Measurements from ENCODE around the gene MON1B. TPM values are rescaled to one million over a fixed set of nuclear protein-coding genes. Genes with fewer than 3 reads are reported as not detected.

Gene MON1B
- total and polyA plus RNA-seq, 2 of the 13 experiments (the other 11 are each of a cell fraction or from before 2014, with no cell fraction given) = 13.4 to 15.6 TPM

- TF ChIP-seq ZBTB34 (CRISPR knock-in tag; IDR thresholded peaks at IDR 0.05) = peak; percentile 24; the same call in 1 of the 2 replicates
- peak; percentile 49; the same call in 1 of the 2 replicates for TF ChIP-seq ZNF724P (CRISPR knock-in tag; IDR thresholded peaks at IDR 0.05; ENCODE audit: borderline replicate concordance)
- TF ChIP-seq MXD1 (CRISPR knock-in tag; IDR thresholded peaks at IDR 0.05) = no peak
- TF ChIP-seq ZNF275 (CRISPR knock-in tag; IDR thresholded peaks at IDR 0.05; ENCODE audit: borderline replicate concordance) = no peak; the same call in none of the 2 replicates
- 0 out of 2 replicates have a peak, but pooled peaks have one; percentile 1 for TF ChIP-seq JUND (CRISPR knock-in tag; IDR thresholded peaks at IDR 0.05)
- peak; percentile 38; the same call in 1 of the 2 replicates for TF ChIP-seq ZBTB33 (CRISPR knock-in tag; IDR thresholded peaks at IDR 0.05)
- no peak for TF ChIP-seq ETS1 (CRISPR knock-in tag; IDR thresholded peaks at IDR 0.05)
- TF ChIP-seq SP2 (CRISPR knock-in tag; IDR thresholded peaks at IDR 0.05) = peak; percentile 98
- TF ChIP-seq ZNF746 (CRISPR knock-in tag; IDR thresholded peaks at IDR 0.05) = no peak
- TF ChIP-seq ZBTB42 (CRISPR knock-in tag; IDR thresholded peaks at IDR 0.05) = peak; percentile 80; the same call in 1 of the 2 replicates
- peak; percentile 55 for TF ChIP-seq RAD21 (CRISPR knock-in tag; IDR thresholded peaks at IDR 0.05)
- peak; percentile 20; the same call in 1 of the 2 replicates for TF ChIP-seq ZNF737 (CRISPR knock-in tag; IDR thresholded peaks at IDR 0.05; ENCODE audit: borderline replicate concordance)
- peak; percentile 80; the same call in 1 of the 2 replicates for TF ChIP-seq ZNF552 (CRISPR knock-in tag; IDR thresholded peaks at IDR 0.05; ENCODE audit: borderline replicate concordance)
- TF ChIP-seq JUNB (CRISPR knock-in tag; IDR thresholded peaks at IDR 0.05; ENCODE audit: borderline replicate concordance) = no peak
- peak; percentile 84 for TF ChIP-seq THAP11 (CRISPR knock-in tag; IDR thresholded peaks at IDR 0.05)
- peak; percentile 98 for TF ChIP-seq KAT8 (CRISPR knock-in tag; IDR thresholded peaks at IDR 0.05)
- TF ChIP-seq ESRRA (CRISPR knock-in tag; IDR thresholded peaks at IDR 0.05; ENCODE audit: low read depth) = no peak; the same call in 1 of the 2 replicates
- peak; percentile 39; the same call in 1 of the 2 replicates for TF ChIP-seq NCOA2 (CRISPR knock-in tag; IDR thresholded peaks at IDR 0.05)
- no peak for TF ChIP-seq ZNF282 (IDR thresholded peaks at IDR 0.05; ENCODE audit: partially characterized antibody)
- peak; percentile 43; the same call in 1 of the 2 replicates for TF ChIP-seq ZNF619 (CRISPR knock-in tag; IDR thresholded peaks at IDR 0.05)
- peak; percentile 96 for TF ChIP-seq NFYC (CRISPR knock-in tag; IDR thresholded peaks at IDR 0.05)
Measured at GRCh38 chr16:77190478-77191258, at the start of gene MON1B (continued).
